Adipose tissue (tissue), 3 donors: ENCODE data around the gene CRLF1. TPM values are rescaled to one million over a fixed set of nuclear protein-coding genes. Genes with fewer than 3 reads are reported as not detected.
"Not testable (repeated sequence)": the region's sequence is repeated elsewhere in the genome, so short reads cannot be mapped to it uniquely, and the experiment has no call there.

Experiments used
- H3K27ac ChIP-seq: one replicate; pipeline ENCODE4 v1.5.1; 2013; ENCODE audit warnings: low read depth, low read length
- WGBS, 3 donors: extraction: QIAGEN DNeasy Blood & Tissue Kit; methylation state at CpG; one replicate each; pipeline ENCODE4 v1.1.7; 2013; 5-methylcytosine and 5-hydroxymethylcytosine counted together
- polyA plus RNA-seq, 3 donors: library from polyadenylated mRNA; stranded (reverse); fragments of 200-250 nt; gene quantifications; one replicate each; pipeline ENCODE4 v1.2.3, GENCODE V29; 2013
- donor health status: healthy with polysubstance abuse.
- donor health status: Bipolar disorder and iron deficiency.
- donor health status: healthy.

Gene CRLF1
- polyA plus RNA-seq, 3 donors = 7.0 to 57.6 (median 10.1) TPM

DNA sequence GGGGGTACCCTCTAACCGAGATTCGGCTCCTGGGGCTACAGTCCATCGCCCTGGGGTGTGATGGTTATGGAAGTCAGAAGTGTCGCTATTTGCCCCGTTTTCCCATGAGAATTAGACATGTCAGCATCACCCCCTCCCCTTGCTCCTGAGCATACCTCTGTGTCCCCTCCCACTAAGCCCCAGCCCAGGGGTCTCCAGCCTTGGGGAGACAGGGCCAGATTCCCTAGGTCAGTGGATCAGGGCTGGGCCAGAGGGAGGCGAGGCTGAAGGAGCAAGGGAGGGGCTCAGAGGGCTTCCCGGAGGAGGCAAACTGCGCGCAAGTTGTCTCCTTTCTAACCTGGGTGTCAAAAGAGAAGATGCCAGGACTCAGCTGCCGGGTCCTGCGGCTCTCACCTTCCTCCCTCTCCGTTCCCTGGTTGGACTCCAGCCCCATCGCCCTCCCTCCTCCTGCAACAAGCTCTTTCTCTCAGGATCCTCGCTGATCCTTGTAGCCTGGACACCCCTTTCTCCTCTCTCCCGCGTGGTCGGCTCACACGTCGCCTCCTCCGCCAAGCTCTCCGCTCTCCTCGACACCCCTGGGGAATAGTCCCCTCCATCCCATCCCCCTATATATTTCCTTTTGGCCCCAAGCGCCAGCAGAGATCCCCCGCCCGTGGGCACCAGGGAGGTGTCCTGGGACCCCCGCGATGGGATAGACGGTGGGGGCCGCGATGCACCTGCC lies 5.6 kb upstream of the CRLF1 start:
- WGBS, 3 donors = 1 to 2% (median 2%) methylated on average over 29 to 30 of the region's 30 CpGs
- H3K27ac ChIP-seq = no peak overlapping the region

GRCh38 chr19:18611327-18612050 lies 4.9 kb upstream of the CRLF1 start:
- 1 to 2% (median 2%) methylated on average over 46 to 61 of the region's 62 CpGs for WGBS, 3 donors
- H3K27ac ChIP-seq = no peak overlapping the region

GRCh38 chr19:18610556-18611326 lies 4.1 kb upstream of the CRLF1 start:
- 4 to 8% (median 4%) methylated on average over 26 to 45 of the region's 45 CpGs for WGBS, 3 donors
- no peak overlapping the region for H3K27ac ChIP-seq

DNA sequence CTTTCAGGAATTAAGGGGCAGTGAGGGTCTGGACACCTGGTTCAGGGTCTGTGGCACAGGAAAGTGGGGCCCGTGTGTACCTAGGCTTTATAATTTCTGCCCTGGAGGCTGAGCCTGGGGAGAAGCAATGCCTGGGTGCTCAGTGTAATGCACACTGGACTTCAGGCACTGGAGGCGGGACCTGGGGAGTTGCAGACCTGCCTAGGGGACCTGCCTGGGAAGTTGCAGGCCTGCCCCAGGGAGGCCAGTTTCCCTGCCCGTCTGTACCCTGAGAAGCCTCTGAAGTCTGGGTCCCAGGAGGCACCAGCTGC lies 3.6 kb upstream of the CRLF1 start:
- WGBS, 3 donors = 33 to 48% (median 39%) methylated on average over 3 of the region's 3 CpGs
- no peak overlapping the region for H3K27ac ChIP-seq

GRCh38 chr19:18609717-18610051 lies 3.1 kb upstream of the CRLF1 start:
- WGBS, 3 donors = 17 to 43% (median 36%) methylated on average over 2 of the region's 2 CpGs
- H3K27ac ChIP-seq = no peak overlapping the region

- WGBS, 3 donors = 49 to 59% (median 58%) methylated on average over 9 of the region's 9 CpGs
- no peak overlapping the region for H3K27ac ChIP-seq
These were observed 2.5 kb upstream of the CRLF1 start for GRCh38 chr19:18608805-18609716.

DNA sequence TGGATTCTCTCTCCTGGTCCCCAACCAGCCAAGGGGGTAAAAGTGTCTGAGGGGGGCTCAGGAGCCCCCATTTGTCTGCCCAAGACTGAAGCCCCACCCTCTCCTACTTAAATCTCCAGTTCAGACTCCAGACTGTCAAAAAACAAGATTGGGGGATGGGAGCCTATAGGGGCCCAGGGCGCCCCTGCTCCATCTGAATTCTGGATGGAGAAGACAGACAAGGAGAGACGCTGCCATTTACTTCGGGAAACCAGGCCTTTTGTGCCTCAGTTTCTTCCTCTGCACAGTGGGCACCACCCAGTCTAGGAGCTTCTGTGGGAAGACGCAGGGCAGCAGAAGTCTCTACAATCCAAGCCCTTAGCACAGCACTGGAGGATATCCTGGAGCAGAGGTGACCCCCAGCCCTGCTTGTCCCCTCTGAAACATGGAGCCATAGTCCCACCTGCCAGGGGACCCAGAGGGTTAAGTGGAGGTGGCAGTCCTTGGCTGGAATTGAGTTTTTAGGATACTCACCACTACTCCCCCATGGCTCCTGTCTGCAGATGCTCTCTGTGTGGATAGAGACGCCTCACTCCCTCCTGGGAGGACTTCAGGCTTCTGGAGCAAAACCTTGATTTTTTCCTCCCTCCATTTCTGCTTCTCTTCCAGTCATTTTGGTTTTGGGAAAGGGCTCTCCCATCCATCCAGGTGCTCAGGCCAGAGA lies 1.7 kb upstream of the CRLF1 start:
- 18 to 28% (median 26%) methylated on average over 5 of the region's 5 CpGs for WGBS, 3 donors
- H3K27ac ChIP-seq = no peak overlapping the region

GRCh38 chr19:18607226-18608101 lies 865 bp upstream of the CRLF1 start:
- 1 to 3% (median 2%) methylated on average over 56 to 68 of the region's 68 CpGs for WGBS, 3 donors
- no peak overlapping the region for H3K27ac ChIP-seq

DNA sequence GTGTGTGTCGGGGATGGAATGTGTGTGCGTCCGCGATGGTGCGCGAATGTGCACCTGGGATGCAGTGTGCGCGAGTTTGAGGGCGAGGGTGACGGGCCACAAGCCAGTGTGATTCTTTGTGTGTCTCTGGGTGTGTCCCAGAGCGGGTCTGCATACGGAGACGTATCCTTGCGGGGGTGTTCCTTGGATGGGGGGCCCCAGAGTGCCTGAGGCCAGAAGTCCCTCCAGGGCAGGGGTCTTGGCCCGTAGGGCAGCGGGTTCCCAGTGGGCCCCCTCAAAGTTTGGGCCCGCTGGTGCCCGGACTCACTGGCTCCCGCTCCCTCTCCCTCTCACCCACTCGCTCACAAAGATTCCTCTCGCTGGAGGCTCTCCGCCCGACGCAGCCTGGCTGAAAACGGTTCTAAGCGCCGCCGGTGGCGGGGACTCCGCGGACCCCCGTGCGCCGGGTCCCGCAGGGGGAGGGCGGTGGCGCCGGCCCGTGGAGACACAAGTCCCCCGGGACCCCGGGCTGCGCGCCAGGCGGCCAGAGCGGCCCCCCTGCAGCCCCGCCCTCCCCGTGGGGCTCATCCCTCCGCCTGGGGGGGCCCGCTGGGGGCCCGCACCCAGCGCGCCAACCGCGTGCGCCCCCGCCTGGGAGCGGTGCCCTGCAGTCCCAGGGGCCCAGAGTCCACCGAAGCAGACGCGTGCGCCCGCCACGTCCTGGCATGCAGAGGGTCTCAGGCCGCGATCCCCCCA lies 886 bp downstream of the CRLF1 start:
- H3K27ac ChIP-seq = no peak overlapping the region
- whole genome bisulfite sequencing, 3 donors = 2 to 4% (median 2%) methylated on average over 37 to 65 of the region's 65 CpGs

DNA sequence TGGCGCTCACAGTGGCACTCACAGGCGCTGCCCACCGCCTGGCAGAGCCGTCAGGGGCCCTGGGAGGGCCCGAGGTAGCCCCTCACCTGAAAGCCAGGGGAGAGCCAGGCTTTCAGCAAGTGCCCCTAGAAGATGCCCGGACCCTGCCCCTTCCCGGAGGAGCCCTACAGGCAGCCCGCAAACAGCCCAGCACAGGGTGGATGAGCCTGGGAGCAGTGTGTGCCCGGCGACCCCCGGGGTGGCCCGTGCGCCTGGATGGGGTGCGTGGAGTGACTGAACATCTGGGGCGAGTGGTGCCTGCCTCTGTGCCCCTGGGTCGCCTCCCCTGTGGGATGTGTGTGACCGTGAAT lies 1.4 kb downstream of the CRLF1 start:
- WGBS, 3 donors = 5 to 7% (median 6%) methylated on average over 12 to 17 of the region's 17 CpGs

DNA sequence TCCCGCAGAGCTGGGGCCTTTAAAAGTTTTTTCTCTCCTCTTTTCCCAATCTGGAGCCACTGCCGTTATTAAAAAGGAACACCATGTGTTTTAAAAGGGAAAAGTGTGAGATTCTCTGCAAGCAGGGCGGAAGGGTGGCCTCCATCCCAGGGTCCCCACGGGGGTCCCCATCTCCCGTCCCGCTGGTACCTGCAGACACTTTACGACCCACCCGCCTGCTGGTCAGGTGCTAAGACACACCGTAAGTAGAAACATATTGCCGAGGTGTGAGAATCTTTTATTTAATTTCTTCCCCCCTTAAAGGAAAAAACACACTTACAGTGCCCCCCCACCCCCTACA lies 1.8 kb downstream of the CRLF1 start:
- whole genome bisulfite sequencing, 3 donors = 10 to 16% (median 16%) methylated on average over 10 of the region's 10 CpGs

More for the DNA sequence above, 1.4 kb downstream of the CRLF1 start:
- no peak overlapping the region for H3K27ac ChIP-seq

DNA sequence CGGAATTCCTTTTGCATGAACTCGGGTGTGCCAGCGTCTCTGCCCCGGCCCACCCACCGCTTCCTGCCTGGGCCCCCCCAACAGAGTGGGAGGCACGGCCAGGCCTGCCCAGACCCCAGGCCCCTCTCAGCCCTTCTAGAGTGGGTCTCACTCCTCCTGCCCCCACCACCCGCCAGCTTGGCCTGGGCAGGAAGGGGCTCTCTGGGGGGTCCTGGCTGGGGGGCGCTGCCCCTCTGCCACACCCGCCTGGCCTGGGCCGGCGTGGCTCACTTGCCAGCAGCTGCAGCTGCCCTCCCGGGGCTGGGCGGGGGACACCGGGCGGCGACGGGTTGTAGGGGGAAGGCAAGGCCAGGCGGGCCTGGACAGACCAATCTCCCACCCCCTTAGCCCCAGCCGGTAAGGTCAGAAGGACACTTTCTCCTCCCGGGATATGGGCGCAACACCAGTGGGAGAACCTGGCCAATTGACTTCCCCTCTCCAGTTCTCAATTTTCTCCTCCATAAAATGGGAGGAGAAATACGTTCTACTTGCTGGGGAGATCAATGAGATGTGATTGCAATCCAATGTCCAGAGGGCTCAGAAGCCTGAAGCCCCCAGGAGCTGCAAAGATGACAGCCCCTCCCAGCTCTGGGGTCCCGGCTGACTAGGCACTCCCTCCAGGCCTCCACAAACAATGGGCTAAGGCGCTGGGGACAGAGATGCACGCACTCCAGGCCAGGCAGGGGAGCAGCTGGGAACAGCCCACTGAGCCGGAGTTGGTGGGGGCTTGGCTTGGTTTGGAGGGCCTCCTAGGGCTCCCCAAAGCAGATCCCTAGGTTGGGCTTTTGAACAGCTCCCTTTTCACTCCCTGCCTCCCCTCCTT lies 2.4 kb downstream of the CRLF1 start:
- 13 to 15% (median 15%) methylated on average over 24 to 26 of the region's 26 CpGs for WGBS, 3 donors
- H3K27ac ChIP-seq = no peak overlapping the region

More for the DNA sequence above, 1.8 kb downstream of the CRLF1 start:
- H3K27ac ChIP-seq = no peak overlapping the region

DNA sequence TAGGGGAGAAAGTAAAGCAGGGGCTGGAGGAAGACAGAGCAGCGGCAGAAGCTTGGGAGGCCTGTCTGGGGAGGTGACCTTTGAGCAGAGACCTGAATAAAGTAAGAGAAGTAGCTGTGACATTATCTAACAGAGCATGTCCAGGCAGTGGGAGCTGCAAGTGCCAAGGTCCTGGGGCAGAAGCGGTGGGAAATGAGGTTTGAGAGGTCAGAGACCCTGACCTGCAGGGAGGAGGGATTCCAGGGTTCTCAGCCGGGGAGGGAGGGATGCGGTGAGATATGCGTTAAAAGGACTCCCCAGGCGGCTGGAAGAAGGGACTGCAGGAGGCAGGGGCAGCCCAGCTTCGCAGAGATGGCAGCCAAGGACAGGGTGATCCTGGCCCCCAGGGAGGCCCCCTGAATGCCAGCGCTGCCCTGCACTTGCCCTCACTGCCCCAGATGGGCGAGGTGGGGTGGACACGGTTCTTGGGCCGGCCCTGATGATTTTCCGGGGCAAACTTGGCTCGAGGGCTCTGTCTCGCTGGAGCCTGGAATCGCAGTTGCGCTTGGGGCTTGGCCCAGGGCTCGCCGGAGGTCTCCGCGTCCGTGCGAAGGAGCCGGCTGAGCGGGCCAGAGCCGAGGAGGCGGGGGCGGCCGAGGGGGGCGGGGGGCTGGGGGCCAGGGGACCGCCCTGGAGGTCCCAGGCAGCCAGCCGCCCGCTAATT lies 3.2 kb downstream of the CRLF1 start:
- 4 to 8% (median 6%) methylated on average over 18 to 32 of the region's 32 CpGs for WGBS, 3 donors
- H3K27ac ChIP-seq = no peak overlapping the region

- H3K27ac ChIP-seq = no peak overlapping the region
- 75 to 85% (median 77%) methylated on average over 4 of the region's 4 CpGs for WGBS, 3 donors
These were observed 4.7 kb downstream of the CRLF1 start for GRCh38 chr19:18601875-18602274.

GRCh38 chr19:18600692-18601397 lies 5.8 kb downstream of the CRLF1 start:
- WGBS, 3 donors = 91 to 93% (median 92%) methylated on average over 15 of the region's 15 CpGs
- H3K27ac ChIP-seq = not testable (repeated sequence)
